Spleen (tissue), 11 donors: ENCODE results near the gene IRAK1. TPM values are rescaled to one million over a fixed set of nuclear protein-coding genes. Genes with fewer than 3 reads are reported as not detected.

Experiments
- DNase-seq: peaks from one replicate; pipeline ENCODE4 v3.0.0-alpha.2; 2020
- H3K27ac ChIP-seq, 8 donors: fragments of 200-600 bp; sonication (generic) in 7 of 8; 1 replicate in 4 of 8; 2 replicates in 4 of 8; pipeline versions ENCODE4 v1.5.0 to v1.8.0; 2016 to 2021; ENCODE audit warnings: inconsistent platforms in 4 of 8, mild to moderate bottlenecking in 4 of 8, moderate library complexity in 1 of 8
- H3K27me3 ChIP-seq, 7 donors: fragments of 200-600 bp; sonication (generic) in 6 of 7; replicated peaks in 1 of 7; 1 replicate in 4 of 7; 2 replicates in 3 of 7; pipeline versions ENCODE4 v1.5.0 to v1.8.0; 2016 to 2021; ENCODE audit warnings: inconsistent platforms in 3 of 7, mild to moderate bottlenecking in 1 of 7
- H3K36me3 ChIP-seq, 6 donors: fragments of 200-600 bp; sonication (generic) in 5 of 6; 1 replicate in 4 of 6; 2 replicates in 2 of 6; pipeline versions ENCODE4 v1.5.0 to v1.8.0; 2016 to 2021; ENCODE audit warnings: inconsistent platforms in 2 of 6
- H3K4me1 ChIP-seq, 6 donors: fragments of 200-600 bp; sonication (generic) in 5 of 6; 1 replicate in 3 of 6; 2 replicates in 3 of 6; pipeline versions ENCODE4 v1.5.0 to v1.8.0; 2016 to 2021; ENCODE audit warnings: inconsistent platforms in 3 of 6
- H3K4me3 ChIP-seq, 8 donors: fragments of 200-600 bp; sonication (generic) in 7 of 8; 1 replicate in 4 of 8; 2 replicates in 4 of 8; pipeline versions ENCODE4 v1.5.0 to v1.8.0; 2016 to 2021; ENCODE audit warnings: inconsistent platforms in 4 of 8, mild to moderate bottlenecking in 4 of 8, moderate library complexity in 2 of 8
- H3K9me3 ChIP-seq, 8 donors: fragments of 200-600 bp; sonication (generic) in 7 of 8; 1 replicate in 4 of 8; 2 replicates in 4 of 8; pipeline versions ENCODE4 v1.5.0 to v1.8.0; 2016 to 2021; ENCODE audit warnings: inconsistent platforms in 4 of 8
- POLR2A ChIP-seq, 3 donors: fragments of 450-650 bp; IDR thresholded peaks; one replicate each; pipeline ENCODE4 v1.5.1; 2017; ENCODE audit warnings: antibody characterized with exemption in 3 of 3, mild to moderate bottlenecking in 1 of 3
- POLR2AphosphoS5 ChIP-seq, 3 donors: sonication (generic); formaldehyde crosslinking; IDR thresholded peaks; one replicate each; pipeline ENCODE4 v1.5.1; 2017; ENCODE audit warnings: antibody characterized with exemption in 3 of 3
- WGBS, 5 donors: extraction: QIAGEN DNeasy Blood & Tissue Kit in 3 of 5; methylation state at CpG; one replicate each; pipeline versions ENCODE4 v1.1.5 to v1.1.7; 2013 to 2018; 5-methylcytosine and 5-hydroxymethylcytosine counted together
- intact Hi-C: fragments of 100-400 bp; cut with DNase I; formaldehyde crosslinking; loops from one replicate; pipeline ENCODE4 v1.15.0; 2023; ENCODE audit warnings: low total_unique reads
- polyA plus RNA-seq, 3 donors: library from polyadenylated mRNA; stranded (reverse); fragments of 200-250 nt; gene quantifications; one replicate each; pipeline ENCODE4 v1.2.1, GENCODE V29; 2013
- total RNA-seq, 7 donors: library from RNA; depleted of rRNA in 3 of 7; stranded (reverse); fragments of >200 nt in 3 of 7; fragmentation: NEBNext Ultra II Directional in 4 of 7; extraction: Animal tissue kit (Norgen Biotek cat#: 25700) in 4 of 7; gene quantifications; one replicate each; pipeline versions ENCODE4 v1.1.0 to v1.2.1, GENCODE V29; 2016 to 2021
- TF ChIP-seq, protein P1 (sequence below), 11 experiments: fragments of 200-600 bp in 7 of 11; fragments of 450-650 bp in 4 of 11; sonication (generic) in 4 of 11; IDR thresholded peaks in 8 of 11; conservative IDR thresholded peaks in 3 of 11; 1 replicate in 7 of 11; 2 replicates in 4 of 11; pipeline versions ENCODE4 v1.4.0 to v1.8.0; 2016 to 2021; ENCODE audit warnings: antibody characterized with exemption in 11 of 11, inconsistent platforms in 4 of 11, mild to moderate bottlenecking in 1 of 11
- donor health status: healthy with polysubstance abuse.
- donor health status: DM: no; HTN: no; CAD: no; lungs with moderate emphysema.
- donor health status: DM: no; HTN: no; CAD: no.
- donor health status: Bipolar disorder and iron deficiency.
- donor health status: healthy.
- donor health status: DM: no; HTN: no; CAD: no.
- donor health status: DM: yes; HTN: yes; CAD: no.

IRAK1 gene
- total and polyA plus RNA-seq, 10 donors: 46.4 to 118 (median 90.0) TPM

- WGBS, 5 donors: 54 to 72% (median 63%) methylated on average over 15 of the region's 15 CpGs; no CpG with 5 or more reads in 1 of the 5 donors
- DNase-seq: no peak
- intact Hi-C loops: no loop called here
- peaks cover 0 to 49% (median 22%) of the 10 kb centered on the region in 6 donors for H3K36me3 ChIP-seq
- H3K27me3 ChIP-seq: peaks cover 0 to 6% (median 0%) of the 10 kb centered on the region in 7 donors
- H3K4me3 ChIP-seq: peak overlapping the region; percentile 37 to 85 (median 62)
- H3K27ac ChIP-seq: peak overlapping the region; percentile 60 to 94 (median 88)
- H3K9me3 ChIP-seq: no peaks in the 10 kb centered on the region
- TF ChIP-seq POLR2A (IDR thresholded peaks at IDR 0.05) (no peak), POLR2AphosphoS5 (IDR thresholded peaks at IDR 0.05) (no peak)
- TF ChIP-seq, protein P1, sequence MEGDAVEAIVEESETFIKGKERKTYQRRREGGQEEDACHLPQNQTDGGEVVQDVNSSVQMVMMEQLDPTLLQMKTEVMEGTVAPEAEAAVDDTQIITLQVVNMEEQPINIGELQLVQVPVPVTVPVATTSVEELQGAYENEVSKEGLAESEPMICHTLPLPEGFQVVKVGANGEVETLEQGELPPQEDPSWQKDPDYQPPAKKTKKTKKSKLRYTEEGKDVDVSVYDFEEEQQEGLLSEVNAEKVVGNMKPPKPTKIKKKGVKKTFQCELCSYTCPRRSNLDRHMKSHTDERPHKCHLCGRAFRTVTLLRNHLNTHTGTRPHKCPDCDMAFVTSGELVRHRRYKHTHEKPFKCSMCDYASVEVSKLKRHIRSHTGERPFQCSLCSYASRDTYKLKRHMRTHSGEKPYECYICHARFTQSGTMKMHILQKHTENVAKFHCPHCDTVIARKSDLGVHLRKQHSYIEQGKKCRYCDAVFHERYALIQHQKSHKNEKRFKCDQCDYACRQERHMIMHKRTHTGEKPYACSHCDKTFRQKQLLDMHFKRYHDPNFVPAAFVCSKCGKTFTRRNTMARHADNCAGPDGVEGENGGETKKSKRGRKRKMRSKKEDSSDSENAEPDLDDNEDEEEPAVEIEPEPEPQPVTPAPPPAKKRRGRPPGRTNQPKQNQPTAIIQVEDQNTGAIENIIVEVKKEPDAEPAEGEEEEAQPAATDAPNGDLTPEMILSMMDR (IDR thresholded peaks at IDR 0.05 in 8 of 11, conservative IDR thresholded peaks at IDR 0.05 in 3 of 11): no peak
- H3K4me1 ChIP-seq: peaks cover 0 to 69% (median 26%) of the 10 kb centered on the region in 6 donors
These were observed 1.1 kb downstream of the IRAK1 start for GRCh38 chrX:154018518-154019060.

GRCh38 chrX:154017766-154018517 lies 1.8 kb downstream of the IRAK1 start:
- DNase-seq: no peak
- intact Hi-C loops: no loop called here
- peaks cover 0 to 76% (median 32%) of the 10 kb centered on the region in 6 donors for H3K4me1 ChIP-seq
- H3K27me3 ChIP-seq: peaks cover 0 to 6% (median 0%) of the 10 kb centered on the region in 7 donors
- H3K9me3 ChIP-seq: no peaks in the 10 kb centered on the region
- TF ChIP-seq POLR2AphosphoS5 (IDR thresholded peaks at IDR 0.05) (no peak), POLR2A (IDR thresholded peaks at IDR 0.05) (no peak)
- TF ChIP-seq, protein P1 (IDR thresholded peaks at IDR 0.05 in 8 of 11, conservative IDR thresholded peaks at IDR 0.05 in 3 of 11): no peak
- 50 to 92% (median 82%) methylated on average over 2 to 26 of the region's 26 CpGs for WGBS, 5 donors
- H3K36me3 ChIP-seq: peaks cover 0 to 55% (median 22%) of the 10 kb centered on the region in 6 donors
- peak overlapping the region in 4 of 8 donors; percentile 61 to 85 (median 64) for H3K4me3 ChIP-seq
- peak overlapping the region in 6 of 8 donors; percentile 80 to 94 (median 92) for H3K27ac ChIP-seq

- H3K27ac ChIP-seq: peak overlapping the region in 1 of 8 donors; percentile 14
- peaks cover 0 to 79% (median 33%) of the 10 kb centered on the region in 6 donors for H3K4me1 ChIP-seq
- WGBS, 5 donors: 85 to 94% (median 93%) methylated on average over 6 to 24 of the region's 24 CpGs
- TF ChIP-seq, protein P1 (IDR thresholded peaks at IDR 0.05 in 8 of 11, conservative IDR thresholded peaks at IDR 0.05 in 3 of 11): no peak
- TF ChIP-seq POLR2A (IDR thresholded peaks at IDR 0.05) (no peak), POLR2AphosphoS5 (IDR thresholded peaks at IDR 0.05) (no peak)
- H3K9me3 ChIP-seq: no peaks in the 10 kb centered on the region
- DNase-seq: no peak
- intact Hi-C loops: no loop called here
- H3K4me3 ChIP-seq: no peak overlapping the region
- H3K36me3 ChIP-seq: peaks cover 0 to 69% (median 27%) of the 10 kb centered on the region in 6 donors
- H3K27me3 ChIP-seq: peaks cover 0 to 6% (median 0%) of the 10 kb centered on the region in 7 donors
These were observed 3.2 kb downstream of the IRAK1 start for GRCh38 chrX:154016366-154017076.
